Neural cell (in vitro differentiated cells): ENCODE data around the gene ANKRD13C. TPM values are rescaled to one million over a fixed set of nuclear protein-coding genes. Genes with fewer than 3 reads are reported as not detected.
"Not testable (repeated sequence)": the region's sequence is repeated elsewhere in the genome, so short reads cannot be mapped to it uniquely, and the experiment has no call there.

Experiments used
- H2AFZ ChIP-seq: fragments of 200-600, 300-800 bp; sonication (generic), shearing (Covaris generic); 2 replicates; pipeline ENCODE4 v1.6.0; 2014; ENCODE audit warnings: low read depth, mild to moderate bottlenecking, antibody characterized with exemption, low read length, moderate library complexity
- H3F3A ChIP-seq: fragments of 200-600 bp; shearing (Covaris generic); 2 replicates; pipeline ENCODE4 v1.6.1; 2016; ENCODE audit warnings: mild to moderate bottlenecking, moderate library complexity, mixed read lengths, antibody characterized with exemption, low read length; ENCODE audit not compliant: insufficient read depth, poor library complexity, severe bottlenecking
- H3K27ac ChIP-seq: fragments of 200-600, 300-800 bp; sonication (generic), shearing (Covaris generic); 2 replicates; pipeline ENCODE4 v1.5.1; 2014; ENCODE audit warnings: mild to moderate bottlenecking, low read length, moderate library complexity
- H3K27me3 ChIP-seq: fragments of 300-800, 200-600 bp; sonication (generic), shearing (Covaris generic); 2 replicates; pipeline ENCODE4 v1.6.0; 2014; ENCODE audit warnings: mild to moderate bottlenecking, low read depth, low read length, moderate library complexity; ENCODE audit not compliant: insufficient read depth
- H3K36me3 ChIP-seq: fragments of 300-800, 200-600 bp; sonication (generic), shearing (Covaris generic); 2 replicates; pipeline ENCODE4 v1.5.1; 2014; ENCODE audit warnings: mild to moderate bottlenecking, antibody characterized with exemption, low read length, moderate library complexity; ENCODE audit not compliant: insufficient read depth
- H3K4me2 ChIP-seq: fragments of 300-800, 200-600 bp; sonication (generic), shearing (Covaris generic); 2 replicates; pipeline ENCODE4 v1.6.0; 2014; ENCODE audit warnings: mild to moderate bottlenecking, low read length
- H3K4me3 ChIP-seq: fragments of 300-800, 200-600 bp; sonication (generic), shearing (Covaris generic); 2 replicates; pipeline ENCODE4 v1.5.1; 2014; ENCODE audit warnings: mild to moderate bottlenecking, low read length, moderate library complexity
- H3K79me2 ChIP-seq: fragments of 200-600 bp; shearing (Covaris generic); replicated peaks from 2 replicates; pipeline ENCODE4 v1.6.0; 2014; ENCODE audit warnings: mild to moderate bottlenecking, low read length, moderate library complexity; ENCODE audit not compliant: insufficient read depth
- H3K9ac ChIP-seq: fragments of 300-800, 200-600 bp; sonication (generic), shearing (Covaris generic); 2 replicates; pipeline ENCODE4 v1.6.1; 2016; ENCODE audit warnings: mild to moderate bottlenecking, low read length, mixed read lengths
- H3K9me2 ChIP-seq: fragments of 200-600 bp; shearing (Covaris generic); 2 replicates; pipeline ENCODE4 v1.6.1; 2016; ENCODE audit warnings: mild to moderate bottlenecking, low read length, mixed read lengths; ENCODE audit not compliant: insufficient read depth
- H3K9me3 ChIP-seq: fragments of 200-600, 300-800 bp; sonication (generic), shearing (Covaris generic); 2 replicates; pipeline ENCODE4 v1.6.1; 2016; ENCODE audit warnings: mild to moderate bottlenecking, mixed run types, low read length, moderate library complexity, mixed read lengths
- H4K20me1 ChIP-seq: fragments of 200-600 bp; shearing (Covaris generic); 2 replicates; pipeline ENCODE4 v1.6.1; 2016; ENCODE audit warnings: mild to moderate bottlenecking, mixed run types; ENCODE audit not compliant: insufficient read depth
- CTCF ChIP-seq: fragments of 450-650 bp; IDR thresholded peaks from 2 replicates; pipeline ENCODE4 v1.5.1; 2014; ENCODE audit warnings: antibody characterized with exemption, mild to moderate bottlenecking, moderate library complexity; ENCODE audit not compliant: poor library complexity, severe bottlenecking
- EP300 ChIP-seq: fragments of 450-650 bp; conservative IDR thresholded peaks from 2 replicates; pipeline ENCODE4 v1.6.1; 2014; ENCODE audit warnings: antibody characterized with exemption, mild to moderate bottlenecking, moderate library complexity; ENCODE audit not compliant: poor library complexity, severe bottlenecking
- EZH2 ChIP-seq: fragments of 200-600, 300-800 bp; shearing (Covaris generic), sonication (generic); IDR thresholded peaks from 2 replicates; pipeline ENCODE4 v1.6.1; 2014; ENCODE audit warnings: antibody characterized with exemption, low read length, borderline replicate concordance, mild to moderate bottlenecking; ENCODE audit not compliant: insufficient read depth, poor library complexity, severe bottlenecking
- POLR2AphosphoS5 ChIP-seq: IDR thresholded peaks from 2 replicates; pipeline ENCODE4 v1.6.1; 2012
- RAD21 ChIP-seq: fragments of 450-650 bp; conservative IDR thresholded peaks from 2 replicates; pipeline ENCODE4 v1.6.1; 2014; ENCODE audit warnings: antibody characterized with exemption, mild to moderate bottlenecking, moderate library complexity
- SMC3 ChIP-seq: fragments of 450-650 bp; conservative IDR thresholded peaks from 2 replicates; pipeline ENCODE4 v1.6.1; 2014; ENCODE audit warnings: antibody characterized with exemption, mild to moderate bottlenecking, moderate library complexity; ENCODE audit not compliant: poor library complexity
- TAF1 ChIP-seq: IDR thresholded peaks from 2 replicates; pipeline ENCODE4 v1.6.1; 2012; ENCODE audit warnings: low read depth
- polyA plus RNA-seq: library from polyadenylated mRNA; depleted of rRNA; stranded (reverse); fragments of >200 nt; gene quantifications from 2 replicates; pipeline ENCODE4 v1.2.3, GENCODE V29; 2014

ANKRD13C gene
- polyA plus RNA-seq, 1 donor from 2014 or later, result 53.3 TPM

- no peak overlapping the region for H3K27ac ChIP-seq
- peak overlapping the region; percentile 4 for H3K4me3 ChIP-seq
- no peak for TF ChIP-seq EP300
- TF ChIP-seq SMC3, result no peak
- TF ChIP-seq POLR2AphosphoS5, result no peak
- no peaks in the 10 kb centered on the region for H4K20me1 ChIP-seq
- H3K27me3 ChIP-seq, result no peaks in the 10 kb centered on the region
- no peak overlapping the region for H3K4me2 ChIP-seq
- H3K9me3 ChIP-seq, result no peaks in the 10 kb centered on the region
- H3K79me2 ChIP-seq, result peaks cover 83% of the 10 kb centered on the region
- no peak overlapping the region for H3K9ac ChIP-seq
- no peaks in the 10 kb centered on the region for H3K9me2 ChIP-seq
- no peaks in the 10 kb centered on the region for H3F3A ChIP-seq
- no peaks in the 10 kb centered on the region for H3K36me3 ChIP-seq
- H2AFZ ChIP-seq, result no peak overlapping the region
Observed at GRCh38 chr1:70348399-70349165, 5.9 kb downstream of the ANKRD13C start.

DNA sequence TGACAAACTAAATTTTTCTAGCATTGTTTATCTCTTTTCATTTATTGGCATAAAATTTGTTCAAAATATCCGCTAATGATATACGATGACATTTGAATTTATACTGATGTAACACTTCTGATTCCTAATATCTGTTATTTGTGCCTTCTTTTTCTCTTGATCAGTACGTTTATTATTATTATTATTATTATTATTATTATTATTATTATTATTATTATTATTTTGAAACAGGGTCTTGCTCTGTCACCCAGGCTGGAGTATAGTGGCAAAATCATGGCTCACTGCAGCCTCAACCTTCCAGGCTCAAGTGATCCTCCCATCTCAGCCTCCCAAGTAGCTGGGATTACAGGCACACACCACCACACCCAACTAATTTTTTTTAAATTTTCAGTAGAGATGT is 14.9 kb downstream of the ANKRD13C start:
- H3K27ac ChIP-seq, H3K9me2 ChIP-seq, H3K9ac ChIP-seq, H3K4me2 ChIP-seq, H3K27me3 ChIP-seq, H2AFZ ChIP-seq, H3F3A ChIP-seq, H3K4me3 ChIP-seq, H3K9me3 ChIP-seq, H3K36me3 ChIP-seq, H4K20me1 ChIP-seq: not testable (repeated sequence)
- peaks cover 18% of the 10 kb centered on the region for H3K79me2 ChIP-seq

DNA sequence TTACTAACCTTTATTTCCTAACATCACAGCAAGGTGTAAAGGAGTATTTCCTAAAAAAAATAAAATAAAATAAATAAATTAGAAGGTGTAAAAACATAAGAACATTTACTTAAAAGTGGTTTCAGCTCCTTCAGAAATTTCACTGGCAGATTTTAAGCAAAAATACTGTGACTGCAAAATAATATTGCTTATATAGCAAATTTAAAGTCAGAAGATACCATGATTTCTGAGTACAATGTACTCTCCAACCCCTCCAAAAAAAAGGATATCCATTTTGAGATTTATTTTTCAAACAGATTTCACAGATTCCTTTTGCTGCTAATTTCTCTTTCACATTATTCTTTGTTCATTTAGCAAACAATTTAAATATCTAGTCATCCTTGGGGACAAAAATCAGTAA is 18.5 kb downstream of the ANKRD13C start:
- Histone ChIP-seq H3K9me3 (no peaks in the 10 kb centered on the region), H3K4me2 (no peak overlapping the region), H3K9me2 (no peaks in the 10 kb centered on the region), H3K36me3 (no peaks in the 10 kb centered on the region), H3F3A (no peaks in the 10 kb centered on the region), H3K4me3 (no peak overlapping the region), H3K79me2 (peaks cover 3% of the 10 kb centered on the region), H3K9ac (no peak overlapping the region), H4K20me1 (no peaks in the 10 kb centered on the region), H3K27me3 (no peaks in the 10 kb centered on the region), H2AFZ (no peak overlapping the region), H3K27ac (no peak overlapping the region)
- TF ChIP-seq TAF1, result no peak
- no peak for TF ChIP-seq EP300
- no peak for TF ChIP-seq POLR2AphosphoS5
- TF ChIP-seq RAD21, result no peak
- no peak for TF ChIP-seq CTCF

- H3K9me2 ChIP-seq, result no peaks in the 10 kb centered on the region
- H3K27ac ChIP-seq, result no peak overlapping the region
- H3K4me3 ChIP-seq, result no peak overlapping the region
- no peaks in the 10 kb centered on the region for H3K27me3 ChIP-seq
- H2AFZ ChIP-seq, result no peak overlapping the region
- H3F3A ChIP-seq, result no peaks in the 10 kb centered on the region
- H4K20me1 ChIP-seq, result no peaks in the 10 kb centered on the region
- H3K9ac ChIP-seq, result no peak overlapping the region
- TF ChIP-seq RAD21, result no peak
- TF ChIP-seq EP300, result no peak
- no peak for TF ChIP-seq CTCF
- no peak for TF ChIP-seq TAF1
- no peak for TF ChIP-seq POLR2AphosphoS5
- TF ChIP-seq EZH2, result no peak
- H3K4me2 ChIP-seq, result no peak overlapping the region
- peaks cover 3% of the 10 kb centered on the region for H3K79me2 ChIP-seq
- no peaks in the 10 kb centered on the region for H3K36me3 ChIP-seq
- no peaks in the 10 kb centered on the region for H3K9me3 ChIP-seq
Observed at GRCh38 chr1:70334436-70334835, 20.1 kb downstream of the ANKRD13C start.
